Measurements from ENCODE around the gene ANO9.
"Not testable (repeated sequence)": the region's sequence is repeated elsewhere in the genome, so short reads cannot be mapped to it uniquely, and the experiment has no call there.

The ANO9 gene

DNA sequence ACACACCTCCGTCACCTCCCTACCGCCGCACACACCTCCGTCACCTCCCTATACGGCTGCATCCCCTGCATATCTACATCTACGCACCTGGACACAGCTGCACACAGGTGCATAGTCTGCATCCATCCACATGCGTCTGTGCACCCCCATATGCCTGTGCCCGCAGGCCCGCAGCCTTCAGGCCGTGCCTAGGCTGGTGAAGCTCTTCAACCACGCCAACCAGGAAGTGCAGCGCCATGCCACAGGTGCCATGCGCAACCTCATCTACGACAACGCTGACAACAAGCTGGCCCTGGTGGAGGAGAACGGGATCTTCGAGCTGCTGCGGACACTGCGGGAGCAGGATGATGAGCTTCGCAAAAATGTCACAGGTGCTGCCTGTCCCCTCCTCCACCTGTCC, 43.0 kb downstream of the ANO9 start:
- DNase-seq, result no peak

DNA sequence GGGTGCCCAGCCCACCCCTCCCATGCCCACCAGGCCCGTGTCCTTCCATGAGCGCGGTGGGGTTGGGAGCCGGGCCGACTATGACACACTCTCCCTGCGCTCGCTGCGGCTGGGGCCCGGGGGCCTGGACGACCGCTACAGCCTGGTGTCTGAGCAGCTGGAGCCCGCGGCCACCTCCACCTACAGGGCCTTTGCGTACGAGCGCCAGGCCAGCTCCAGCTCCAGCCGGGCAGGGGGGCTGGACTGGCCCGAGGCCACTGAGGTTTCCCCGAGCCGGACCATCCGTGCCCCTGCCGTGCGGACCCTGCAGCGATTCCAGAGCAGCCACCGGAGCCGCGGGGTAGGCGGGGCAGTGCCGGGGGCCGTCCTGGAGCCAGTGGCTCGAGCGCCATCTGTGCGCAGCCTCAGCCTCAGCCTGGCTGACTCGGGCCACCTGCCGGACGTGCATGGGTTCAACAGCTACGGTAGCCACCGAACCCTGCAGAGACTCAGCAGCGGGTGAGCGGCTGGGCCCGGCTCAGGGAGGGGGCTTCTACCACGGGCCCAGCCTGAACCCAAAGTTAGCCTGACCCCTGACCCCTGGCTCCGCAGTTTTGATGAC, 44.8 kb downstream of the ANO9 start:
- DNase-seq, result peak; percentile 65

DNA sequence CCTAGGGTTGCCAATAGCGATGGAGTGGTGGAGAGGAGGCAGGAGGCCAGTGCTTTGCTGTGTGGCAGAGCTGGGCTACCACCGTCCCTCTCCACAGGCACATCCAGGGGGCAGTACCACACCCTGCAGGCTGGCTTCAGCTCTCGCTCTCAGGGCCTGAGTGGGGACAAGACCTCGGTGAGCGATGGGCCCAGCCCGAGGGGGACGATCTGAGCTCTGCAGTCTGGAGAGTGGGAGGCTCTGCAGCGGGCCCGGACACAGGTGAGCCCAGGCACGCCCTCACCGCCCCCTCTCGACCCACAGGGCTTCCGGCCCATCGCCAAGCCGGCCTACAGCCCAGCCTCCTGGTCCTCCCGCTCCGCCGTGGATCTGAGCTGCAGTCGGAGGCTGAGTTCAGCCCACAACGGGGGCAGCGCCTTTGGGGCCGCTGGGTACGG, 45.3 kb downstream of the ANO9 start:
- DNase-seq, result peak; percentile 35

DNA sequence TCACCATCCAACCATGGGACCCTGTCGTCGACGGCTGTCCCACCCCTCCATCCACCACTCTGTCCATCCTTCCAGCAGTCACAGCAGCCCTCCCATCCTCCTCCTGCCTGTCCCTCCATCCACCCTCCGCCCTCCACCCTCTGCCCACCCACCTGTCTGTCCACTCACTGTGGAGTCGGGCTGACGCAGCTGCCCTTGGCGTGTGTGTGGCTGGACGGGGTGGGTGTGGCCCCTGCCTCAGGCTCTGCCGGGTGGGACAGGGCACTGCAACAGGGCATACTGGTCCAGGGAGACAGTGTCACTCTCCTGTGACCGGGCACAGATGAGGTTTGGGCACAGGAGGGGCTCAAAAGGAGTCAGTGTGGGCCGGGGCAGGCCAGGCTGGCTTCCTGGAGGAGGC, 45.9 kb downstream of the ANO9 start:
- no peak for DNase-seq

DNA sequence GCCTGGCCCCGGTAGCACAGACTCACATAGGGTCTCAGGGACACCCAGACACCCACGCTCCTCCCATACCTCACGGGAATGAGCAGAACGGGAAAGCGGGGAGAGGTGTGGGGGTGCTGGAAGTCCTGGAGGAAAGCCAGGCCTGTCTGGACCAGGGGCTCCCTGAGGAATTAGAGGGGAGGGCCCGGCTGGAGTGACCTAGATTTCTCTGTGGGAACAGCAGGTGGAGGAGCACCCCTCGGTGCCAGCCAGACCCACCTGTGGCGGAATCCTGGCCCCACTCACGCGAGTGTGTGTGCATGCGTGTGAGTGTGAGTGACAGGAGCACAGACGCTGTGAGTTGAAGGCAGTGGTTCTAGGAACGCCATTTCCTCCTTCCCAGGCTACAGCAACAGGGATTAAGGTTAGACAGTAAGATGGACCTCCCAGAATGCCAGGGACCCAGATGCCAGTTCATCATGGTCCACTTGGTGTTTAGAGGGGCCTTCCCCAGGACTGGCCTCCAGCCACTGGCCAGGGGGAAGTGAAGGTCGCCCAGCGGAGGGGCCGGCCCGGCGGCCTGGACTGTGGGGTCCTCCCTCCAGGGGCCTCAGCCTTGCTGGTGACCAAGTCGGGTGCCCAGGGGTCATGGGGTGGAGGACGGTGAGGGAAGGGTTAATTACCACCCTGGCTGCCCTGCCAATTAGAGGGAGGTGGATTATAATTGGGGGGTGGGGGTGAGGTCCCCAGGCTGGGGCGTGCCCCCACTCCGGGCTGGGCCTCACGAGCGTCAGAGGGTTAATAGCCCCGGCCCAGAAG, 46.8 kb downstream of the ANO9 start:
- no peak for DNase-seq

DNA sequence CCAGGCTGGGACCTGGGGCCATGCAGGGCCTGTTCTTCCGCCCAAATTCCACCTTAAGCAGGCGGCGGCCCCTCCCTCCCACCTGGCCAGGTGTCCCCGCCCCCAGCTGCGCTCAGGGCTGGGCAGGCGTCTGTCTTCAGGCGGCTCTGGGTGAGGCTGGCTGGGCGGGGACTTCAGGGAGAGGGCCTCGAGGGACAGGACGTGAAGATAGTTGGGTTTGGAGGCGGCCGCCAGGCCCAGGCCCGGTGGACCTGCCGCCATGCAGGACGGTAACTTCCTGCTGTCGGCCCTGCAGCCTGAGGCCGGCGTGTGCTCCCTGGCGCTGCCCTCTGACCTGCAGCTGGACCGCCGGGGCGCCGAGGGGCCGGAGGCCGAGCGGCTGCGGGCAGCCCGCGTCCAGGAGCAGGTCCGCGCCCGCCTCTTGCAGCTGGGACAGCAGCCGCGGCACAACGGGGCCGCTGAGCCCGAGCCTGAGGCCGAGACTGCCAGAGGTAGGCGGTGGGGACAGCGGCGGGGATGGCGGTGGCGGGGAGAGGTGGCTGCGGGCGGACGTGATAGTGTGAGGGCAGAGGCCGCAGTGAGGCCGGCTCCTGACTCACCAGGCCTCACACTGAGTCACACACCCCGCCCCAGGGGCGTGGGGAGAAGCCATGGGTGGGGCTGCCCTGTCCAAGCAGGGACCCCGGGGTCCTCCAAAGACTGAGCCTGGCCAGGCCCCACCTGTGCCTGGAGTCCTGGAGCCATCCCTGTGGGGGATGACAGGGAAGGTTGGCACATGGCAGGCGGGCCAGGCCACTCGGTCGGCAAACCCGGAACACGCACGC, 47.6 kb downstream of the ANO9 start, which contains the start of gene PKP3:
PKP3 (plus strand) TSS at position 176 of the 824 bp plus-strand sequence; CDS start at position 260, 84 bp downstream.
- DNase-seq, result no peak

DNA sequence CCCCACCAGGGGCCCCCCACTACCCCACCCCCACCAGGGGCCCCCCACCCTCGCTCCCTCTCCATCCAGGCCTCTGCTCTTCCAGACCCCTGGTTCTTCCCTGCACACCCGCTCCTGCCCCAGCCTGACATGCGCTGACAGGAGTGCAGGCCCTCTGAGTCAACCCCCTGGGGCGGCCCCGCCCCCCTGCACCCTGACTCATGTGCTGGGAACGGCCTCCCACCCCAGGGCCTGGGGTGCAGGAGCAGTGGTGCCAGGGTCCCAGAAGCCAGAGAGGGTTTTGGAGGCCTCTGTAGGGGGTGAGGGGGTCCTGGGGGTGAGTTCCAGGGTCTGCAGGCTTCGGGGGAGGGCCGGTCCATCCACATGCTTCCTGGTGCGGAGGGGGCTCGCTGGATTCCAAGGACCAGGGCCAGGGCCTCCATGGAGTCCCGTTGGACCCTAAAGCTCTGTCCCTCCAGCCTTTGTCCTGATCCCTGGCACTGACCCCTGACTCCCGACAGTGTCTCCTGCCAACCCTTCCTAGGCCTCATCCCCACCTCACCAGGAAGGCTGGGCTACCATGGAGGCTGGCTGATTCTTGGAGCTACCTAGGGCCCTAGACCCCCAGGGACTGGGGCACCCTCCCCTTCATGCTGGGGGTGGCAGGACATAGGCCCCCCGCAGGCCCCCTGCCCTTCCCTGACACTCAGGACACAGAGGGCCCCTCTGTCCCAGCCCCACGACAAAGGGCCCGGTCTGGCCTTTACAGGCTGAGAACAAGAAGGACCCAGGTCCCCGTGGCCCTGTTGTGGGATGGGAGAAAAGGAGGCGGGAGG, 48.4 kb downstream of the ANO9 start:
- DNase-seq, result no peak

DNA sequence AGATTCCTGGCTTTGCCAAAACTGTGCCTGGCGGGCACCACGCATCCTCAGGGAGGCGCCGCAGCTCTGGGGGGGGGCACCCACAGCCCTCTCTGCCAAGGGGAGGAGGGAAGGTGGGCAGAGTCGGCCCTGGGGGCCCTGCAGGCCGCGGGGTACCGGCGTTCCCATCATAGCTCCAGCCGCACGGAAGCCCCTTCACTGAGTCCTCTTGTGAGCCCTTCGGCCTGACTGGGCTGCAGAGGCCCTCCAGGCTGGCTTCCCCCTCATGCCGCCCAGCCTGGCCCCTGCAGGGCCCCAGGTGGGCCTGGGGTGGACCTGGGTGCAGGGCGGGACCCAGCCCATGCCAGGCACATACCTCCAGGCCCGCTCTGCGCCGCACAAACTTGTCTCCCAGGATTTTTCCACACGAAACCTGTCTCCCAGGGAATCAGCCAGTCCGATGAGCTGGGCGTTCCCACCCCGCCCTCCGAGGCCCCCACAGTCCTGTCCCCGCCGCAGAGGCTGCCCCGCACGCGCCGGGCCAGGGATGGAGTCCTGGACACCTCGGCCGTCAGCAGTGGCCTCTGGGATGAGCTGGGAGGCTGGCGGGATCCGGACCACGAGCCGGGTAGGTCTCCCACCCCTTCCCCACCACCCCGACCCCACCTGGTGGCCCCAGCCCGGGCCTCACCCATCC, 49.6 kb downstream of the ANO9 start:
- no peak for DNase-seq

DNA sequence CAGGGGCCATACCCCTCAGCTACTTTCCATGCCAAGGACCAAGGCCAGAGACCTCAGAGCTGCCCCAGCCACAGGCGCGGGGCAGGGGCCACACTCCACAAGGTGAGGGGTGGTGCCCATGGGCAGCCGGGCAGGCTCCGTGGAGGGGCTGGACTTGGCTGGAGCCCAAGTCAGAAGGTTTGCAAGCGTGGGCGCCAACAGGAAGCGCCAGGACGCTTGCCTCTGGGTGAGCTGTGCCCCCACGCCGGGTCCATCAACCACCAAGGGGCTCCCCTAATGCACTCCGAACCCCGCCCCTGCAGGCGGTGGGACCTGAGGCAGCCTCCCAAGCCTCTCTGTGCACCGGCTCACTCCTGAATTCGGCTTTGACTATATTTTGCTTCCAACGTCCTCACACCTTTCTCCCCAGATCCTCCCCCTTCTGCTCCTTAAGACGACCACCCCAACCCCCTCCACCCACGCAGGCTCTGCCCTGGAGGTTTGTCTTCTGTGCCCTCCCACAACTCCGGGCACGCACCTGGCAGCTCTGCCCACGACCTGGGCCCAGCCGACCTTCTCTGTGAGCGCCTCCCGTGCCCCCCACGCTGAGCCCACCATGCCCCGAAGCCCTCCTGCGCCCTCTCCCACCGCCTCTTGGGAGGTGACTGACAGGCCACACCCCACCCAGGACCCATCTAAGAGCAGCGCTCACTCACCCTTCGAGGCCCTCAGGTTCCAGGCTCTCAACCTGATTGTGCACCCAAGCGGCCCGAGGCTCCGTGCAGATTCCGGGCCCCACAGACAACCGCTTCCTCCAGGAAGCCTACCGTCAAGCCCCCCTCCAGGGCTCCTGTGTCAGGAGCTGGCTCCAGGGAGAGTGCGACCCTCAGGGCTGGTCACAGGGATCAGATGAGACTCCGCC, 50.4 kb downstream of the ANO9 start:
- no peak for DNase-seq

DNA sequence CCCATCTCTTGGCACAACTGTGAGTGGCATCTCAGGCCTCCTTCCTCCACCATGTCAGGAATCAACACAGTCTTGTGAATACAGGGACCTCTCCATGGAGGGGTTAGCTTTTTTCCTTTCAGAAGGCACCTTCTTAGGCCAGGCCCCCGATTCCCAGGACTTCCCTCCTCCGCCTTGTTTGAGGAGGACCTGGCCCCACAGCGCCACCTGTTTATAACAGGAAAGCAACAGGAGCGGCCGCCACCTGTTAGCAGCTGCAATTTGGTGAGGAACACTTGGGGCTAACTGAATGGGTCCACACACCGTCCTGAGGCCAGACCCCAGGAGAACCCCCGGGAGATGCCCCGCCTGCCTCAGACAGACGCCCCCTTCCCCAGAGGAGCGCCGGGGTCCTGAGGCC, 51.6 kb downstream of the ANO9 start:
- DNase-seq, result no peak

DNA sequence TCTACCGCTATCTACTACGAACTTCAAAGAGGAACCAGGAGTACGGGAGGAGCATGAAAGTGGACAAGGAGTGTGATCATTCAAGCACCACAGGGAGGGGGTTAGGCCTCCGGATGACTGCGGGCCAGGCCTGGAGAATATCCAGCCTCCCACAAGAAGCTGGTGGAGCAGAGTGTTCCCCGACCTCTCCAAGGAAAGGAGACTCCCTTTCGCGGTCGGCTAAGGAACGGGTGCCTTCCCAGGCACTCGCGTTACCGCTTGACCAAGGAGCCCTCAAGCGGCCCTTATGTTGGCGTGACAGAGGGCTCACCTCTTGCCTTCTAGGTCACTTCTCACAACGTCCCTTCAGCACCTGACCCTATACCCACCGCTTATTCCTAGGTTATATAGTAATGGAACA, 52.4 kb downstream of the ANO9 start:
- DNase-seq, result not testable (repeated sequence)

DNA sequence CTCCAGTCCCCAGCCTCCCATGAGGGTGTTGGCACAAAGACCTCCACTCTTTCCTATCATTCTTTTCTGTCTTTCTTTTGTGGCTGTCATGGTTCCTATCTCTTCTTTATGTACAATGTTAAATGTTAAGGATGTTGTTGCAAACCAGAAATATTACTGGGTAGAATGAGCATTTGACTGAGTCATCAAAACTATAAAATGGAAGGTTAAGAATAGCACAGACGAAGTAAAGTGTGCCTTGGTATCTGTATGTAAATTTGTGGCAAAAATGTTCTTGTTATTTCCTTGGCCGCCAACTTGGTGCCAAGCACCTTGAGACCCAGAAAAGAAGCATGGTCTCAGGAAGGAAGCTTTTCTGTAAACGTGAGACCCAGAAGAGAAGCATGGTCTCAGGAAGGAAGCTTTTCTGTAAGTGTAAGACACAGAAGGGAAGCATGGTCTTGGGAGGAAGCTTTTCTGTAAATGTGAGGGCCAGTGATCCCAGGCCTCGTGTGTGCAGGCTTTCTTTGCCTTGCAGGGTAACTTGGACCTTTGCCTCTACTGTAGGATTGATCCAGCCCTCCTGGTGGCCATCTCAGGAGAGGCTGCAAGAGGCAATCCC, 54.5 kb downstream of the ANO9 start:
- DNase-seq, result no peak

DNA sequence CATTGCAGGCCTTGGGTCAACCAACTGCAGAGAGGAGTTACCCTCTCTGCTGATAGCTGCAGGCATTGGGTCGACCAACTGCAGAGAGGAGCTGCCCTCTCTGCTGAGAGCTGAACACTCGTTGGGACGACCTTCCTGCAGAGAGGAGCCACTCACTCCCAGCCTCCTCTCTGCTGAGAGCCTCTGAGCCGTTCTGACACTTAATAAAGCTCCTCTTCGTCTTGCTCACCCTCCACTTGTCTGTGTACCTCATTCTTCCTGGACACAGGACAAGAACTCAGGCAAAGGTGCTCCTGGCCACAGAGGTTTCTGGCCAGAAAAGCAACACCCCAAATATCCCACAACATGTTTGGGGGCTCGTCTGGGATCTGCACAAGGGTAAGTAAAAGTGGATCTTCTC, 55.3 kb downstream of the ANO9 start:
- no peak for DNase-seq

DNA sequence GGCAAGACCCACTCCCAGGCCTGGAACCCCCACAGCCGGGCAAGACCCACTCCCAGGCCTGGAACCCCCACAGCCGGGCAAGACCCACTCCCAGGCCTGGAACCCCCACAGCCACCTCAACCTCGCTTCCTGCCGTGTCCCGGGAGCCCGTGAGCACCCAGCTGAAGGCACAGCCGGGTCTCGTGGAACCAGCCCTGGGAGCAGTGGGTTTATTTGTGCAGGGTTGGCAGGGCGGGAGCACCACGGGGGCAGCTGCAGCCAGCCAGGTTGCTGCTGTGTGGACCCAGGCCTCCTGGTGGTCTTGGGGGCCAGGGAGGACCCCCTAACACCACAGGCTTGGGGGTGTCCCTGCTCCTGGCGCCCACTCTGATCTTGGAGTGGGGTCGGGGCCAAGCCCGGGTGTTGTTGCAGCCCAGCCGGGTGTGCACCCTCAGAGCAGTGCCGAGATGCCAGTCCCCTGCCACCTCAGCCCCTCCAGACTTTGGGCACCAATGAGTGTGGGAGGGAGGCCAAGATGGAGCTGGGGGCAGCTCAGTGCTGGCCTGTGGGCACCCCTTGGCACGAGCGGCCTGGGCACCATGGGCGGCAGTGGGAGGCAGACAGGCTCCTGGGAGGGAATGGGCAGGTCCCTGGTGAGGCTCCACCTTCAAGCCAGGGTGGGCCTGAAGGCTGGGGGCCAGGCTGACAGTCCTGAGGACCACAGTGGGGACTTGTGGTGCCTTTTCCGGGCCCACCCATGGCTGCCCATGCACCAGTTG, 56.0 kb downstream of the ANO9 start:
- no peak for DNase-seq

DNA sequence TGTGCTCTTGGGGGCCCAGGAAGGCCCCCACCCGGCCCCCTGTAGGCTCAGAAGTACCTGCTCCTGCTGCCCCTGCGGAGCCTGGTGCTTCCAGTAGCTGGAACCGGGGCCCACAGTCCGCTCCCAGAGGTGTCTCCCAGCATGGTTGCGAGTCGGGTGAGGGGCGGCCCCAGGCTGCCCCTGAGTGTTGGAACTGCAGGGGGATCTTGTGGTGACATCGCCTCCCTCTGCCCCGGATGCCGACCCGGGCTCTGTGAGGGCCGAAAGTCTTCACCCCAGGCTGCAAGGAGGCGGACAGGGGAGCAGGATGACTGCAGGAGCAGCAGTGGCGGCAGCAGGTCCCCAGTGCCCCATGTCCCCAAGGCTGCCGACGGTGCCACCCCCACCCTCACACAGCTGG, 57.3 kb downstream of the ANO9 start:
- no peak for DNase-seq

DNA sequence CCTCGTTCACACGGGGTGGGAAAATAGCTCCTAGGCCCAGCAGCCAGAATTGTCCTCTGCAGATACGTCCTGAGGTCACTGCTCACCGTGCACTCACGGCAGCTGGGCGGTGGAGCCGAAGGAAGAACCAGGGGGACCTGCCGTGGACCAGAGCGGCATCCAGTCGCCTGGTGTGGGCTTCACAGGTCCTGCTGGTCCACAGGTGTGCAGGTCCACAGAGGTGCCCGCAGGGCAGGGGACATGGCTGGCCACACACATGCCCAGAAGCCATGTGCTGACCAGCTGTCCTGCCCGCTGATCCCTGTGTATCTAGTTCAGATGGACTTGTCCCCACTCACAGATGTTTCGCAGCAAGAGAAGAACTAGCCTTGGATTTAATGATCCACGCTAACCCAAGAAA, 58.4 kb downstream of the ANO9 start:
- DNase-seq, result no peak

DNA sequence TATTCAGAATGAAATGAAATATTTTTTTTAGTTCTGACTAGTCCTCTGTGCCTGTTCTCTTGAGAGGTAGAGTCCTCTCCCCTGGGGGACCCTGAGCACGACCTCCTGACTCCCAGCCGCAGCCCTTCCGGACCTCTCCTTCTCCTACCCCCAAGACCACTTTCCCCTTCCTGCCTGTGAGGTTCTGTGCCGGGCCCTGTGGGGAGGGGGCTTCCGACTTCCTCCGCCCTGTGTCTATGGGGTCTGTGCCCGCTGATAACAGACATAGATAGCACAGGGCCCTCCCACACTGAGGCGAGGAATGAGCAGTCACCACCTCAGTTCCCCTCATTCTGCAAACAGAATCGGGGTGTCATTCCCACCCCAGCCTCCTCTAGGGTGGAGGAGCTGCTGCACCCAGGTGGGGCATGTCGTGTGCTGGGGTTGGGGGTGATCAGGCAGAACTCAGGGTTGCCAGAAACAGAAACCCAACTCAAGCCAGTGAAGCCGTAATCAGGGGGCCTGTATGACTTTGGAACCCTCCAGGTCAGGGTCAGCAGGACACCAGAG, 59.7 kb downstream of the ANO9 start:
- DNase-seq, result no peak

DNA sequence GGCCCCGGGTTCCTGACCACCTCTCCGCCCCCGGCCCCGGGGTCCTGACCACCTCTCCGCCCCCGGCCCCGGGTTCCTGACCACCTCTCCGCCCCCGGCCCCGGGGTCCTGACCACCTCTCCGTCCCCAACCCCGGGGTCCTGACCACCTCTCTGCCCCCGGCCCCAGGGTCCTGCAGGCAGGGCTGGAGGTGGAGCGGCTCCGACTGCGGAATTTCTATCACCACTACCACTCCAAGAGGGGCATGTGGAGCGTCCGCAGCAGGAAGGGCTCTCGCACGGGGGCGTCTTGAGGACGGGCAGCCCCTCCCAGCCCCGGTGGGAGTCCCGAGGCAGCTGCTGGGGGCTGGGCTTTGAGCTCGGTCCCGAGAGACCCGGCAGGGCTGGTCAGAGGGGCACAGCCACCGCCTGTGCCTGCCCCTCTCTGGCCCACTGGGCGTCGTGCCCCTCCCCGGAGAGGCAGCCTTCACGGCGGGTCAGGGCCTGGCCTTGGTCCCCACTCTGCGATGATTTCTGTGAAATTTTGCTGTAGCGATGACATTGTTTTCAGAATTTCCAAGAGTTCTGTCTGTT, 60.2 kb downstream of the ANO9 start:
- no peak for DNase-seq

DNA sequence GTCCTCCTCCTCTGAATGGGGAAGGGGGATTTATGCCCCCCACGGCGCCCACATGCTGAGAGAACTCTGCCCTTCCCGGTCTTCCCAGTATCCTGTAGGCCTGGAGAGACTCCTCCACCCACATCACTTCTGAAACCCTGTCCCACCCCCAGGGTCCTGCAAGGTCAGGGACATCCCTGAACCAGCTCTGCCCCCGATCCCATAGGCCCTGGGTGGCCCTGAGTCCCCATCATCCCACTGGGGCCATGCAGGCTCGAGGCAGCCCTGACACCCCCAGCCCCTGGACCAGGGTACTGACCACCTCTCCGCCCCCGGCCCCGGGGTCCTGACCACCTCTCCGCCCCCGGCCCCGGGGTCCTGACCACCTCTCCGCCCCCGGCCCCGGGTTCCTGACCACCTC, 60.8 kb downstream of the ANO9 start:
- no peak for DNase-seq
